GOT3 (cell line): ENCODE measurements around the gene EEA1.
"Not testable (repeated sequence)": the region's sequence is repeated elsewhere in the genome, so short reads cannot be mapped to it uniquely, and the experiment has no call there.

Experiments used
- DNase-seq: peaks from one replicate; lab custom pipeline; 2025; ENCODE audit warnings: mixed read lengths; lab: John Stamatoyannopoulos, UW

The EEA1 gene

GRCh38 chr12:92802906-92803305 lies 126.2 kb downstream of the EEA1 start:
- no peak for DNase-seq

GRCh38 chr12:92796650-92797049 lies 132.4 kb downstream of the EEA1 start:
- DNase-seq = no peak

- no peak for DNase-seq
Measured at GRCh38 chr12:92794814-92795213, 134.3 kb downstream of the EEA1 start.

GRCh38 chr12:92794356-92794755 lies 134.7 kb downstream of the EEA1 start:
- DNase-seq = not testable (repeated sequence)

- no peak for DNase-seq
Measured at GRCh38 chr12:92786045-92786444, 143.1 kb downstream of the EEA1 start.

GRCh38 chr12:92785563-92785950 lies 143.5 kb downstream of the EEA1 start:
- DNase-seq = no peak

- no peak for DNase-seq
Measured at GRCh38 chr12:92784797-92785562, 144.1 kb downstream of the EEA1 start.

- no peak for DNase-seq
Measured at GRCh38 chr12:92784356-92784755, 144.7 kb downstream of the EEA1 start.

- no peak for DNase-seq
Measured at GRCh38 chr12:92779902-92780301, 149.2 kb downstream of the EEA1 start.

- no peak for DNase-seq
Measured at GRCh38 chr12:92778525-92778924, 150.6 kb downstream of the EEA1 start.

GRCh38 chr12:92775416-92775815 lies 153.7 kb downstream of the EEA1 start:
- no peak for DNase-seq

GRCh38 chr12:92771001-92771400 lies 158.1 kb downstream of the EEA1 start:
- DNase-seq = no peak

GRCh38 chr12:92769124-92769901 lies 159.8 kb downstream of the EEA1 start:
- no peak for DNase-seq

- no peak for DNase-seq
Measured at GRCh38 chr12:92765871-92766270, 163.2 kb downstream of the EEA1 start.

GRCh38 chr12:92764831-92765230 lies 164.3 kb downstream of the EEA1 start:
- DNase-seq = no peak

- no peak for DNase-seq
Measured at GRCh38 chr12:92762773-92763172, 166.3 kb downstream of the EEA1 start.

GRCh38 chr12:92759634-92760268 lies 169.3 kb downstream of the EEA1 start:
- no peak for DNase-seq

- DNase-seq = no peak
Measured at GRCh38 chr12:92757597-92758121, 171.4 kb downstream of the EEA1 start.

GRCh38 chr12:92756898-92757596 lies 172.0 kb downstream of the EEA1 start:
- DNase-seq = no peak

- DNase-seq = no peak
Measured at GRCh38 chr12:92753976-92754885, 174.9 kb downstream of the EEA1 start.

- not testable (repeated sequence) for DNase-seq
Measured at GRCh38 chr12:92749691-92750090, 179.4 kb downstream of the EEA1 start.
